ENCODE measurements around the gene TUBGCP5. TPM values are rescaled to one million over a fixed set of nuclear protein-coding genes. Genes with fewer than 3 reads are reported as not detected.

Gene TUBGCP5
- total and polyA plus RNA-seq, 2 experiments from 2014 or later: 12.0 to 21.7 TPM

DNA sequence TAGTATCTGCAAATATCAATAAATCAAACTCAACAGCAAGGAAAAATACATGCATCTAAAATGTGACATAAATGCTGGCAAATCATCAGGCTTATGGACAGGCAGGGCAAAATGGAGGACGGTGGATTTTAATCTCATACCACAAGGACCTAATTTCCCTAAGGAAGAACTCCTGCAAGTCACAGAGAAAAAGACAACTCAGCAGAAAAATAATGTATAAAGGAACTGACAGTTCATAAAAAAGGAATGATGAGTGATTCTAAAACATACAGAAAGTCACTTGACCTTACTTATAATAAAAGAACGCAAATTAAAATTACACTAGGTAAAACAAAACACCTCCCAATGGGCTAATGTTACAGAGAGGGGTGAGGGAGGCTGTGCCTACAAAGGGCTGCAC is 17.2 kb downstream of the TUBGCP5 start:
- Histone ChIP-seq H3K4me3 (no peak overlapping the region), H3K27me3 (ENCODE audit: insufficient read depth) (no peaks in the 10 kb centered on the region), H4K20me1 (replicated peaks; ENCODE audit: insufficient read depth) (no peaks in the 10 kb centered on the region), H3K4me1 (ENCODE audit: insufficient read depth) (no peaks in the 10 kb centered on the region), H3K27ac (ENCODE audit: low read depth) (no peak overlapping the region), H3F3A (replicated peaks; ENCODE audit: low read depth) (no peaks in the 10 kb centered on the region), H3K4me2 (no peak overlapping the region), H2AFZ (no peak overlapping the region), H3K79me2 (replicated peaks; ENCODE audit: insufficient read depth) (no peaks in the 10 kb centered on the region), H3K36me3 (ENCODE audit: insufficient read depth) (peaks cover 61% of the 10 kb centered on the region), H3K9me2 (ENCODE audit: insufficient read depth) (no peaks in the 10 kb centered on the region)
- H3K4me3 Mint-ChIP-seq: no peak overlapping the region
- ATAC-seq (no peak), DNase-seq (ENCODE audit: low spot score) (no peak)
- H3K9me3 Mint-ChIP-seq: no peaks in the 10 kb centered on the region
- peaks cover 64% of the 10 kb centered on the region for H3K36me3 Mint-ChIP-seq (ENCODE audit: low read depth)
- no peaks in the 10 kb centered on the region for H3K4me1 Mint-ChIP-seq
- H3K27ac Mint-ChIP-seq: no peak overlapping the region
- peaks cover 1% of the 10 kb centered on the region for H3K27me3 Mint-ChIP-seq (ENCODE audit: insufficient read depth, low read depth, poor library complexity)
- TF ChIP-seq, protein P1, sequence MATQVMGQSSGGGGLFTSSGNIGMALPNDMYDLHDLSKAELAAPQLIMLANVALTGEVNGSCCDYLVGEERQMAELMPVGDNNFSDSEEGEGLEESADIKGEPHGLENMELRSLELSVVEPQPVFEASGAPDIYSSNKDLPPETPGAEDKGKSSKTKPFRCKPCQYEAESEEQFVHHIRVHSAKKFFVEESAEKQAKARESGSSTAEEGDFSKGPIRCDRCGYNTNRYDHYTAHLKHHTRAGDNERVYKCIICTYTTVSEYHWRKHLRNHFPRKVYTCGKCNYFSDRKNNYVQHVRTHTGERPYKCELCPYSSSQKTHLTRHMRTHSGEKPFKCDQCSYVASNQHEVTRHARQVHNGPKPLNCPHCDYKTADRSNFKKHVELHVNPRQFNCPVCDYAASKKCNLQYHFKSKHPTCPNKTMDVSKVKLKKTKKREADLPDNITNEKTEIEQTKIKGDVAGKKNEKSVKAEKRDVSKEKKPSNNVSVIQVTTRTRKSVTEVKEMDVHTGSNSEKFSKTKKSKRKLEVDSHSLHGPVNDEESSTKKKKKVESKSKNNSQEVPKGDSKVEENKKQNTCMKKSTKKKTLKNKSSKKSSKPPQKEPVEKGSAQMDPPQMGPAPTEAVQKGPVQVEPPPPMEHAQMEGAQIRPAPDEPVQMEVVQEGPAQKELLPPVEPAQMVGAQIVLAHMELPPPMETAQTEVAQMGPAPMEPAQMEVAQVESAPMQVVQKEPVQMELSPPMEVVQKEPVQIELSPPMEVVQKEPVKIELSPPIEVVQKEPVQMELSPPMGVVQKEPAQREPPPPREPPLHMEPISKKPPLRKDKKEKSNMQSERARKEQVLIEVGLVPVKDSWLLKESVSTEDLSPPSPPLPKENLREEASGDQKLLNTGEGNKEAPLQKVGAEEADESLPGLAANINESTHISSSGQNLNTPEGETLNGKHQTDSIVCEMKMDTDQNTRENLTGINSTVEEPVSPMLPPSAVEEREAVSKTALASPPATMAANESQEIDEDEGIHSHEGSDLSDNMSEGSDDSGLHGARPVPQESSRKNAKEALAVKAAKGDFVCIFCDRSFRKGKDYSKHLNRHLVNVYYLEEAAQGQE (IDR thresholded peaks at IDR 0.05; ENCODE audit: unreplicated experiment): no peak
- TF ChIP-seq EZH2 (IDR thresholded peaks at IDR 0.05; ENCODE audit: low read depth, unreplicated experiment): no peak
- TF ChIP-seq, protein P2, sequence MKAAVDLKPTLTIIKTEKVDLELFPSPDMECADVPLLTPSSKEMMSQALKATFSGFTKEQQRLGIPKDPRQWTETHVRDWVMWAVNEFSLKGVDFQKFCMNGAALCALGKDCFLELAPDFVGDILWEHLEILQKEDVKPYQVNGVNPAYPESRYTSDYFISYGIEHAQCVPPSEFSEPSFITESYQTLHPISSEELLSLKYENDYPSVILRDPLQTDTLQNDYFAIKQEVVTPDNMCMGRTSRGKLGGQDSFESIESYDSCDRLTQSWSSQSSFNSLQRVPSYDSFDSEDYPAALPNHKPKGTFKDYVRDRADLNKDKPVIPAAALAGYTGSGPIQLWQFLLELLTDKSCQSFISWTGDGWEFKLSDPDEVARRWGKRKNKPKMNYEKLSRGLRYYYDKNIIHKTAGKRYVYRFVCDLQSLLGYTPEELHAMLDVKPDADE (IDR thresholded peaks at IDR 0.05): no peak
- TF ChIP-seq, protein P3, sequence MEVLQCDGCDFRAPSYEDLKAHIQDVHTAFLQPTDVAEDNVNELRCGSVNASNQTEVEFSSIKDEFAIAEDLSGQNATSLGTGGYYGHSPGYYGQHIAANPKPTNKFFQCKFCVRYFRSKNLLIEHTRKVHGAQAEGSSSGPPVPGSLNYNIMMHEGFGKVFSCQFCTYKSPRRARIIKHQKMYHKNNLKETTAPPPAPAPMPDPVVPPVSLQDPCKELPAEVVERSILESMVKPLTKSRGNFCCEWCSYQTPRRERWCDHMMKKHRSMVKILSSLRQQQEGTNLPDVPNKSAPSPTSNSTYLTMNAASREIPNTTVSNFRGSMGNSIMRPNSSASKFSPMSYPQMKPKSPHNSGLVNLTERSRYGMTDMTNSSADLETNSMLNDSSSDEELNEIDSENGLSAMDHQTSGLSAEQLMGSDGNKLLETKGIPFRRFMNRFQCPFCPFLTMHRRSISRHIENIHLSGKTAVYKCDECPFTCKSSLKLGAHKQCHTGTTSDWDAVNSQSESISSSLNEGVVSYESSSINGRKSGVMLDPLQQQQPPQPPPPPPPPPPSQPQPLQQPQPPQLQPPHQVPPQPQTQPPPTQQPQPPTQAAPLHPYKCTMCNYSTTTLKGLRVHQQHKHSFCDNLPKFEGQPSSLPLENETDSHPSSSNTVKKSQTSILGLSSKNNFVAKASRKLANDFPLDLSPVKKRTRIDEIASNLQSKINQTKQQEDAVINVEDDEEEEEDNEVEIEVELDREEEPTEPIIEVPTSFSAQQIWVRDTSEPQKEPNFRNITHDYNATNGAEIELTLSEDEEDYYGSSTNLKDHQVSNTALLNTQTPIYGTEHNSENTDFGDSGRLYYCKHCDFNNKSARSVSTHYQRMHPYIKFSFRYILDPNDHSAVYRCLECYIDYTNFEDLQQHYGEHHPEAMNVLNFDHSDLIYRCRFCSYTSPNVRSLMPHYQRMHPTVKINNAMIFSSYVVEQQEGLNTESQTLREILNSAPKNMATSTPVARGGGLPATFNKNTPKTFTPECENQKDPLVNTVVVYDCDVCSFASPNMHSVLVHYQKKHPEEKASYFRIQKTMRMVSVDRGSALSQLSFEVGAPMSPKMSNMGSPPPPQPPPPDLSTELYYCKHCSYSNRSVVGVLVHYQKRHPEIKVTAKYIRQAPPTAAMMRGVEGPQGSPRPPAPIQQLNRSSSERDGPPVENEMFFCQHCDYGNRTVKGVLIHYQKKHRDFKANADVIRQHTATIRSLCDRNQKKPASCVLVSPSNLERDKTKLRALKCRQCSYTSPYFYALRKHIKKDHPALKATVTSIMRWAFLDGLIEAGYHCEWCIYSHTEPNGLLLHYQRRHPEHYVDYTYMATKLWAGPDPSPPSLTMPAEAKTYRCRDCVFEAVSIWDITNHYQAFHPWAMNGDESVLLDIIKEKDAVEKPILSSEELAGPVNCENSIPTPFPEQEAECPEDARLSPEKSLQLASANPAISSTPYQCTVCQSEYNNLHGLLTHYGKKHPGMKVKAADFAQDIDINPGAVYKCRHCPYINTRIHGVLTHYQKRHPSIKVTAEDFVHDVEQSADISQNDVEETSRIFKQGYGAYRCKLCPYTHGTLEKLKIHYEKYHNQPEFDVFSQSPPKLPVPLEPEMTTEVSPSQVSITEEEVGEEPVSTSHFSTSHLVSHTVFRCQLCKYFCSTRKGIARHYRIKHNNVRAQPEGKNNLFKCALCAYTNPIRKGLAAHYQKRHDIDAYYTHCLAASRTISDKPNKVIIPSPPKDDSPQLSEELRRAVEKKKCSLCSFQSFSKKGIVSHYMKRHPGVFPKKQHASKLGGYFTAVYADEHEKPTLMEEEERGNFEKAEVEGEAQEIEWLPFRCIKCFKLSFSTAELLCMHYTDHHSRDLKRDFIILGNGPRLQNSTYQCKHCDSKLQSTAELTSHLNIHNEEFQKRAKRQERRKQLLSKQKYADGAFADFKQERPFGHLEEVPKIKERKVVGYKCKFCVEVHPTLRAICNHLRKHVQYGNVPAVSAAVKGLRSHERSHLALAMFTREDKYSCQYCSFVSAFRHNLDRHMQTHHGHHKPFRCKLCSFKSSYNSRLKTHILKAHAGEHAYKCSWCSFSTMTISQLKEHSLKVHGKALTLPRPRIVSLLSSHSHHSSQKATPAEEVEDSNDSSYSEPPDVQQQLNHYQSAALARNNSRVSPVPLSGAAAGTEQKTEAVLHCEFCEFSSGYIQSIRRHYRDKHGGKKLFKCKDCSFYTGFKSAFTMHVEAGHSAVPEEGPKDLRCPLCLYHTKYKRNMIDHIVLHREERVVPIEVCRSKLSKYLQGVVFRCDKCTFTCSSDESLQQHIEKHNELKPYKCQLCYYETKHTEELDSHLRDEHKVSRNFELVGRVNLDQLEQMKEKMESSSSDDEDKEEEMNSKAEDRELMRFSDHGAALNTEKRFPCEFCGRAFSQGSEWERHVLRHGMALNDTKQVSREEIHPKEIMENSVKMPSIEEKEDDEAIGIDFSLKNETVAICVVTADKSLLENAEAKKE (CRISPR knock-in tag; IDR thresholded peaks at IDR 0.05): no peak
- no peak for TF ChIP-seq EZH2phosphoT487 (IDR thresholded peaks at IDR 0.05; ENCODE audit: unreplicated experiment)
- TF ChIP-seq CREB1 (CRISPR knock-in tag; IDR thresholded peaks at IDR 0.05; ENCODE audit: low read depth): no peak
- TF ChIP-seq, protein P4, sequence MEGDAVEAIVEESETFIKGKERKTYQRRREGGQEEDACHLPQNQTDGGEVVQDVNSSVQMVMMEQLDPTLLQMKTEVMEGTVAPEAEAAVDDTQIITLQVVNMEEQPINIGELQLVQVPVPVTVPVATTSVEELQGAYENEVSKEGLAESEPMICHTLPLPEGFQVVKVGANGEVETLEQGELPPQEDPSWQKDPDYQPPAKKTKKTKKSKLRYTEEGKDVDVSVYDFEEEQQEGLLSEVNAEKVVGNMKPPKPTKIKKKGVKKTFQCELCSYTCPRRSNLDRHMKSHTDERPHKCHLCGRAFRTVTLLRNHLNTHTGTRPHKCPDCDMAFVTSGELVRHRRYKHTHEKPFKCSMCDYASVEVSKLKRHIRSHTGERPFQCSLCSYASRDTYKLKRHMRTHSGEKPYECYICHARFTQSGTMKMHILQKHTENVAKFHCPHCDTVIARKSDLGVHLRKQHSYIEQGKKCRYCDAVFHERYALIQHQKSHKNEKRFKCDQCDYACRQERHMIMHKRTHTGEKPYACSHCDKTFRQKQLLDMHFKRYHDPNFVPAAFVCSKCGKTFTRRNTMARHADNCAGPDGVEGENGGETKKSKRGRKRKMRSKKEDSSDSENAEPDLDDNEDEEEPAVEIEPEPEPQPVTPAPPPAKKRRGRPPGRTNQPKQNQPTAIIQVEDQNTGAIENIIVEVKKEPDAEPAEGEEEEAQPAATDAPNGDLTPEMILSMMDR (conservative IDR thresholded peaks at IDR 0.05; ENCODE audit: low read depth in 2 of 2): no peak
- TF ChIP-seq ZNF331 (CRISPR knock-in tag; IDR thresholded peaks at IDR 0.05; ENCODE audit: low read depth): no peak
- TF ChIP-seq ZNF114 (CRISPR knock-in tag; IDR thresholded peaks at IDR 0.05): no peak
- TF ChIP-seq STAT1 (IDR thresholded peaks at IDR 0.05; ENCODE audit: unreplicated experiment): no peak
- TF ChIP-seq JUNB (IDR thresholded peaks at IDR 0.05; ENCODE audit: unreplicated experiment): no peak
- no peak for TF ChIP-seq NANOG (IDR thresholded peaks at IDR 0.05; ENCODE audit: borderline replicate concordance)
- no peak for TF ChIP-seq POLR2AphosphoS5 (IDR thresholded peaks at IDR 0.05; ENCODE audit: low read depth)
